Neuronal stem cell (in vitro differentiated cells): Measurements from ENCODE around the gene RPP30.
A peak's percentile ranks its signal among the peaks of the same experiment; 100 is the strongest.

Experiments used
- DNase-seq: peaks from one replicate; pipeline ENCODE4 v3.0.0-alpha.2; 2013; ENCODE audit warnings: low spot score
- H2AFZ ChIP-seq: one replicate; pipeline ENCODE4 v1.6.1; 2013; ENCODE audit warnings: mild to moderate bottlenecking, low read length, inconsistent platforms
- H2AK5ac ChIP-seq: 2 replicates; pipeline ENCODE4 v1.6.1; 2013; ENCODE audit warnings: low read depth, mild to moderate bottlenecking, inconsistent platforms, low read length, moderate library complexity, mixed read lengths
- H2BK120ac ChIP-seq: 2 replicates; pipeline ENCODE4 v1.6.1; 2013; ENCODE audit warnings: low read depth, mild to moderate bottlenecking, inconsistent platforms, low read length, moderate library complexity, mixed read lengths
- H2BK12ac ChIP-seq: one replicate; pipeline ENCODE4 v1.6.1; 2013; ENCODE audit warnings: low read length, inconsistent platforms
- H2BK15ac ChIP-seq: 2 replicates; pipeline ENCODE4 v1.6.1; 2013; ENCODE audit warnings: mild to moderate bottlenecking, low read length, inconsistent platforms, mixed read lengths
- H2BK5ac ChIP-seq: one replicate; pipeline ENCODE4 v1.6.1; 2013; ENCODE audit warnings: inconsistent platforms, mild to moderate bottlenecking, low read length, moderate library complexity
- H3K14ac ChIP-seq: one replicate; pipeline ENCODE4 v1.6.1; 2013; ENCODE audit warnings: low read length, inconsistent platforms
- H3K18ac ChIP-seq: 2 replicates; pipeline ENCODE4 v1.6.1; 2013; ENCODE audit warnings: low read length, inconsistent platforms
- H3K23ac ChIP-seq: 2 replicates; pipeline ENCODE4 v1.6.1; 2013; ENCODE audit warnings: low read depth, mild to moderate bottlenecking, mixed read lengths, low read length, inconsistent platforms; ENCODE audit not compliant: poor library complexity
- H3K27ac ChIP-seq: replicated peaks from 3 replicates; pipeline ENCODE4 v1.5.1; 2013; ENCODE audit warnings: low read length, inconsistent platforms
- H3K27me3 ChIP-seq, 3 experiments: 2 replicates each; pipeline ENCODE4 v1.6.1; 2013; ENCODE audit warnings: low read length in 3 of 3, mild to moderate bottlenecking in 2 of 3, inconsistent platforms in 1 of 3, low read depth in 1 of 3, mixed read lengths in 1 of 3, moderate library complexity in 1 of 3; ENCODE audit not compliant: control insufficient read depth in 3 of 3, insufficient read depth in 3 of 3
- H3K36me3 ChIP-seq, 2 donors: replicated peaks in 1 of 2; 2 replicates each; pipeline ENCODE4 v1.6.1; 2013; ENCODE audit warnings: low read length in 2 of 2; ENCODE audit not compliant: control insufficient read depth in 2 of 2, insufficient read depth in 2 of 2
- H3K4ac ChIP-seq: 2 replicates; pipeline ENCODE4 v1.6.1; 2013; ENCODE audit warnings: inconsistent platforms, mild to moderate bottlenecking, low read length, moderate library complexity
- H3K4me1 ChIP-seq, 2 donors: 1 replicate in 1 of 2; 2 replicates in 1 of 2; pipeline ENCODE4 v1.6.1; 2013; ENCODE audit warnings: low read length in 2 of 2, low read depth in 1 of 2; ENCODE audit not compliant: control insufficient read depth in 2 of 2, insufficient read depth in 1 of 2
- H3K4me2 ChIP-seq: one replicate; pipeline ENCODE4 v1.6.1; 2013; ENCODE audit warnings: mild to moderate bottlenecking, low read length, inconsistent platforms; ENCODE audit not compliant: insufficient read depth, poor library complexity, severe bottlenecking
- H3K4me3 ChIP-seq, 2 donors: 2 replicates each; pipeline ENCODE4 v1.5.1; 2013; ENCODE audit warnings: low read length in 2 of 2, mild to moderate bottlenecking in 2 of 2, inconsistent platforms in 1 of 2, moderate library complexity in 1 of 2
- H3K79me1 ChIP-seq: one replicate; pipeline ENCODE4 v1.6.1; 2013; ENCODE audit warnings: low read depth, mild to moderate bottlenecking, inconsistent platforms, low read length, moderate library complexity
- H3K9ac ChIP-seq: one replicate; pipeline ENCODE4 v1.6.1; 2013; ENCODE audit warnings: mild to moderate bottlenecking, low read depth, low read length, inconsistent platforms; ENCODE audit not compliant: poor library complexity
- H3K9me3 ChIP-seq, 2 donors: replicated peaks in 1 of 2; 2 replicates each; pipeline versions ENCODE3 to v1.6.1; 2013; ENCODE audit warnings: low read length in 2 of 2, mild to moderate bottlenecking in 2 of 2, inconsistent platforms in 1 of 2, low read depth in 1 of 2, mixed read lengths in 1 of 2, moderate library complexity in 1 of 2; ENCODE audit not compliant: control insufficient read depth in 2 of 2, insufficient read depth in 1 of 2
- H4K8ac ChIP-seq: one replicate; pipeline ENCODE4 v1.6.1; 2013; ENCODE audit warnings: low read depth, mild to moderate bottlenecking, inconsistent platforms, low read length, moderate library complexity
- H4K91ac ChIP-seq: one replicate; pipeline ENCODE4 v1.6.1; 2013; ENCODE audit warnings: low read length, low read depth, mild to moderate bottlenecking, inconsistent platforms; ENCODE audit not compliant: poor library complexity
- WGBS, 2 donors: extraction: QIAGEN DNeasy Blood & Tissue Kit; methylation state at CpG; one replicate each; pipeline ENCODE4 v1.1.7; 2013; ENCODE audit warnings: missing lambda C conversion rate in 2 of 2, mixed read lengths in 1 of 2; ENCODE audit not compliant: insufficient read length in 2 of 2, insufficient replicate concordance in 1 of 2; ENCODE audit errors: extremely low coverage in 2 of 2; 5-methylcytosine and 5-hydroxymethylcytosine counted together

Gene RPP30

GRCh38 chr10:90924552-90924951 lies 52.8 kb downstream of the RPP30 start:
- Histone ChIP-seq H3K4me1 (peaks cover 0 to 10% of the 10 kb centered on the region in 2 donors), H3K4me2 (no peak overlapping the region), H3K9me3 (no peaks in the 10 kb centered on the region), H2AK5ac (no peak overlapping the region), H2AFZ (no peak overlapping the region), H2BK5ac (no peak overlapping the region), H3K79me1 (no peaks in the 10 kb centered on the region), H3K36me3 (no peaks in the 10 kb centered on the region), H3K27me3 (no peaks in the 10 kb centered on the region), H3K4me3 (no peak overlapping the region), H3K23ac (no peak overlapping the region), H3K14ac (no peak overlapping the region), H3K27ac (no peak overlapping the region), H4K91ac (no peak overlapping the region), H2BK120ac (no peak overlapping the region), H3K9ac (peak overlapping the region; percentile 6), H4K8ac (no peak overlapping the region), H3K4ac (no peak overlapping the region), H3K18ac (no peak overlapping the region), H2BK12ac (no peak overlapping the region), H2BK15ac (no peak overlapping the region)
- WGBS, 2 donors: no CpG with 5 or more reads among the region's 3 CpGs
- DNase-seq: no peak

DNA sequence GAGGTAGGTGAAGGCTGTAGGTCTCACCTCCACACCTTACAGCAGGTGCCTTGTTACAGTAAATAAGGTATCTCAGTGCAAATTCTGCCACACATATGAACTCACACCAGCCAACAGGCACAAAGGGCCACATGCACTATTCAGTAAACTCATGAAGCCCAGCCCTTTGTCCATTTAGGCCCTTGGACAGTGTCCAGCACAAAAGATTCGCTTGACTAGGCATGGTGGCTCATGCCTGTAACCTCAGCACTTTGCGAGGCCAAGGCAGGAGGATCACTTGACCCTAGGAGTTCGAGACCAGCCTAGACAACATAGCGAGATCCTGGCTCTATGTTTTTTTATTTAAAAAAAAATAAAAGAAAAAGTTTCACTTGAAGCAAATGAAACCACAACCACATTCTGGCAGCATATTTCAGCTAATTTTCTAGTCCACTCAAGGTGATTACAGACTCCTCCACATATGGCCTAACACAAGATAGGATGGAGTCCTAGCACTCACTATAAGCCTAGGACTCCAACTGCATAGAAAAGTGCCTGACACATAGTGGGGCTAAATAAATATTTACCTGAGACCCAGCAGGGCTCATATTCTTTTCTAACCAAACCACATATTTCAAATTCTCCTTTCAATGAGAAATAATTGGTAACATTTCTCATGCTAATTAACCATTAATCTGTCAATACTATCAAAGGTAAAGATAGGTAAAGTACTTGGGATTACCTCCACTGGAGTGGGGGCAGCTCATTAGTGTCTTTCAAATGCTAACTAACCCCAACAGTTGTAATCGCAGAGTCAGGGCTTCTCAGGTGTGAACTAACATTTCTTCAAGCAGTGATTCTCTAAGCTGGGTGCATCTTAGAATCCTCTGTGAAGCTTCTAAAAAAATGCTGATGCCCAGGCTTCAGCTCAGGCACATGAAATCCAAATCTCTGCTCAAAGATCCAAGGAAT lies 53.6 kb downstream of the RPP30 start:
- Histone ChIP-seq H3K79me1 (no peaks in the 10 kb centered on the region), H2BK120ac (no peak overlapping the region), H3K27ac (no peak overlapping the region), H3K4me1 (peaks cover 4 to 9% of the 10 kb centered on the region in 2 donors), H3K4ac (no peak overlapping the region), H3K18ac (no peak overlapping the region), H2BK12ac (no peak overlapping the region), H3K23ac (no peak overlapping the region), H2BK5ac (no peak overlapping the region), H3K4me3 (peak overlapping the region in 1 of 2 donors; percentile 12), H4K91ac (no peak overlapping the region), H3K27me3 (no peaks in the 10 kb centered on the region), H4K8ac (no peak overlapping the region), H2AFZ (no peak overlapping the region), H3K4me2 (no peak overlapping the region), H3K9me3 (no peaks in the 10 kb centered on the region), H2BK15ac (no peak overlapping the region), H3K36me3 (no peaks in the 10 kb centered on the region), H3K14ac (no peak overlapping the region), H2AK5ac (no peak overlapping the region), H3K9ac (peak overlapping the region; percentile 6)
- WGBS, 2 donors: no CpG with 5 or more reads among the region's 5 CpGs
- DNase-seq: no peak

DNA sequence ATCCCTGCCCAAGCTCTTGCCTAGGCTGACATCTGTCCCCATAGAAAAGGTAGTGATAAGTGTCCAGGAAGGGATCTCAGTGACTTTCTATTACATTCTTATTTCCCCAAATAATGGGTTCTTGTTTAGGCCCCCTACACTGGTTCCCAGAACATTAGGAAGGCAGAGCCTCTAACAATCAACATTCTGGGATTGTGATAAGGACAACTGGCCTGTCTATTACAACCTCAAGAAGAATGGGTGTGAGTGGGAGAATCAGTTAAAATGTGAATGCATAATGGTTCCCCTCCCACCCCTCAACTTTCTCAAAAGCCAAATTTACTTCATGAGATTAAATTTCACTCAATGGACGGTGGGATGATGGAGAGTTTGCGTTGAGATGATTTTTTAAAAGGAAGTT lies 55.5 kb downstream of the RPP30 start:
- Histone ChIP-seq H3K14ac (no peak overlapping the region), H3K4ac (no peak overlapping the region), H3K36me3 (no peaks in the 10 kb centered on the region), H3K79me1 (no peaks in the 10 kb centered on the region), H3K4me1 (peaks cover 15 to 17% of the 10 kb centered on the region in 2 donors), H4K8ac (no peak overlapping the region), H2BK15ac (no peak overlapping the region), H2AK5ac (no peak overlapping the region), H3K23ac (no peak overlapping the region), H3K9me3 (no peaks in the 10 kb centered on the region), H3K27me3 (no peaks in the 10 kb centered on the region), H3K4me3 (no peak overlapping the region), H2AFZ (no peak overlapping the region), H2BK12ac (no peak overlapping the region), H3K18ac (no peak overlapping the region), H4K91ac (no peak overlapping the region), H3K9ac (no peak overlapping the region), H2BK5ac (no peak overlapping the region), H3K4me2 (no peak overlapping the region), H3K27ac (no peak overlapping the region), H2BK120ac (no peak overlapping the region)
- DNase-seq: no peak
- WGBS, 2 donors: 100% methylated on average over 1 of the region's 2 CpGs; no CpG with 5 or more reads in 1 of the 2 donors

DNA sequence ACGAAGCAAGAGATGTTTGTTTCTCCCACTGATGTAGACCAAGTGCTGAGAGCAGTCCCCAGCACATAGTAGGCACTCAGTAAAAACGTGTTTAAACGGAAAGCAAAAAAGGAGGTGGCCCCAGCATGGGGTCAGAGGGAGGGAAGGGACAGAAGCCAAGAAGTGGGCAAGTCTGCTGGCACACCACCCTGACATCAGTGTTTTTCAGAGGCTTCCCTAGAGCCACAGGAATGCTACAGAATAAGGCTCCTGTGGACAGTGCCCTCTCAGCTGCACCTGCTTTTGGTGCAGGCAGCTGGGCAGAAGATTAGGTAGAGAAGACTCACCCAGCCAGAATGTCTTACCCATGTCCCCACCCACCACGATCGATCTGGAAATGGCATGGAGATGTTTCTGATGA lies 57.4 kb downstream of the RPP30 start:
- H3K36me3 ChIP-seq: no peaks in the 10 kb centered on the region
- H2BK12ac ChIP-seq: peak overlapping the region; percentile 1
- H3K27ac ChIP-seq: no peak overlapping the region
- H2BK5ac ChIP-seq: no peak overlapping the region
- H3K4me2 ChIP-seq: no peak overlapping the region
- H2BK120ac ChIP-seq: no peak overlapping the region
- no peak overlapping the region for H3K4me3 ChIP-seq
- H2AFZ ChIP-seq: no peak overlapping the region
- H4K8ac ChIP-seq: no peak overlapping the region
- H4K91ac ChIP-seq: no peak overlapping the region
- no peaks in the 10 kb centered on the region for H3K27me3 ChIP-seq
- H3K79me1 ChIP-seq: no peaks in the 10 kb centered on the region
- peak overlapping the region; percentile 15 for H3K18ac ChIP-seq
- WGBS, 2 donors: no CpG with 5 or more reads among the region's 5 CpGs
- H3K9ac ChIP-seq: no peak overlapping the region
- no peak for DNase-seq
- H2AK5ac ChIP-seq: no peak overlapping the region
- no peaks in the 10 kb centered on the region for H3K9me3 ChIP-seq
- H2BK15ac ChIP-seq: no peak overlapping the region
- H3K4me1 ChIP-seq: peaks cover 12 to 17% of the 10 kb centered on the region in 2 donors
- H3K14ac ChIP-seq: no peak overlapping the region
- no peak overlapping the region for H3K23ac ChIP-seq
- no peak overlapping the region for H3K4ac ChIP-seq
